ENCODE data around the gene MAML3.
"Not testable (repeated sequence)": the region's sequence is repeated elsewhere in the genome, so short reads cannot be mapped to it uniquely, and the experiment has no call there.

The MAML3 gene

GRCh38 chr4:139704915-139705485 is 449.0 kb downstream of the MAML3 start:
- DNase-seq: no peak

GRCh38 chr4:139700568-139700967 is 453.4 kb downstream of the MAML3 start:
- no peak for DNase-seq

GRCh38 chr4:139698167-139698925 is 455.6 kb downstream of the MAML3 start:
- DNase-seq: not testable (repeated sequence)

- no peak for DNase-seq
Measured at GRCh38 chr4:139696491-139696890, 457.5 kb downstream of the MAML3 start.

- no peak for DNase-seq
Measured at GRCh38 chr4:139694522-139695107, 459.4 kb downstream of the MAML3 start.

GRCh38 chr4:139692309-139693012 is 461.5 kb downstream of the MAML3 start:
- DNase-seq: no peak

GRCh38 chr4:139690419-139690818 is 463.6 kb downstream of the MAML3 start:
- no peak for DNase-seq

- DNase-seq: no peak
Measured at GRCh38 chr4:139689093-139689722, 464.8 kb downstream of the MAML3 start.

GRCh38 chr4:139686988-139687387 is 467.0 kb downstream of the MAML3 start:
- no peak for DNase-seq

GRCh38 chr4:139686130-139686529 is 467.9 kb downstream of the MAML3 start:
- no peak for DNase-seq

- DNase-seq: no peak
Measured at GRCh38 chr4:139685180-139685579, 468.8 kb downstream of the MAML3 start.

- no peak for DNase-seq
Measured at GRCh38 chr4:139684351-139684750, 469.6 kb downstream of the MAML3 start.

GRCh38 chr4:139682741-139683151 is 471.2 kb downstream of the MAML3 start:
- DNase-seq: no peak

- no peak for DNase-seq
Measured at GRCh38 chr4:139682309-139682708, 471.7 kb downstream of the MAML3 start.

- DNase-seq: no peak
Measured at GRCh38 chr4:139676913-139677585, 476.9 kb downstream of the MAML3 start.

GRCh38 chr4:139676365-139676764 is 477.6 kb downstream of the MAML3 start:
- no peak for DNase-seq

- DNase-seq: no peak
Measured at GRCh38 chr4:139675651-139676050, 478.3 kb downstream of the MAML3 start.

- DNase-seq: no peak
Measured at GRCh38 chr4:139674875-139675550, 479.0 kb downstream of the MAML3 start.

- DNase-seq: no peak
Measured at GRCh38 chr4:139672732-139673131, 481.3 kb downstream of the MAML3 start.

- DNase-seq: no peak
Measured at GRCh38 chr4:139672215-139672614, 481.8 kb downstream of the MAML3 start.

- DNase-seq: no peak
Measured at GRCh38 chr4:139670775-139671174, 483.2 kb downstream of the MAML3 start.

GRCh38 chr4:139669890-139670289 is 484.1 kb downstream of the MAML3 start:
- no peak for DNase-seq
